ENCODE data around the gene JAML. TPM values are rescaled to one million over a fixed set of nuclear protein-coding genes. Genes with fewer than 3 reads are reported as not detected.
A peak's percentile ranks its signal among the peaks of the same experiment; 100 is the strongest.
"Not testable (repeated sequence)": the region's sequence is repeated elsewhere in the genome, so short reads cannot be mapped to it uniquely, and the experiment has no call there.

The JAML gene
- total RNA-seq, 2 experiments from 2014 or later, result 181 to 189 TPM

DNA sequence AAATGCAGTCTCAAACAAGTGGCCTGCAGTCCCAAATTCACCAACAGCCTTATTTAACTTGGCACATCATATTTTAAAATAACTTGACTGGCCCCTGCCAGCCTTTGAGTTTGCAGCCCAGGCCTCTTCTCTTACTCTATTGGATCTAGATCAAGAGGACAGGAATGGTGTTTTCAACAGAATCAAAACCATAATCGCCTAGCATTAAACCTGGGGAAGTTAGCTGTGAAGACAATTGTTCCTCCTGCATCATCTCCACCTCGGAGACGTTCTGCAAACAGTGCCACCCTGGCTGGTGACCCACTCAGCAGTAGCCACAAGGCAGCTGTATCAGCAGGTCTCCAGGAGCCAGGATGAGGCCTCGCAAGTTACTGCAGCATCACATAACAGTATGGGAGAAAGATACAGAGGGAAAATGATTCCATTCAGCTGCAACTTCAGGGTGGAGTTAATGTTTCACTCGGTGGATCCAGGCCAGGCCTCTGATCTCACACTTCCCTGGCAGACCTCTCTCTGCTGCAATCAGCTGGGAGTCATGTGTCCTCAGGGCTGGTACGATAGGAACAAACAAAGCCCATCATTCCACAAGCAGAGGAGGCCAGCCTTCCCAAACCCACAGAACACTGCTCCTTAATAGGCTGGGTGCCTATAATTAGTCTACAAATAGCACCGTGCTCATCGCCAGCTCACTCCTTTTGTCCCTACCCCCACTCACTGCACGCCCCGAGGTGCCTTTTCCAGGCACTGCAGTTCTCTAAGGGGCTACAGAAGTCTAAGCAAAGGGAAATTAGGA lies 29.8 kb downstream of the JAML start:
- H3K27me3 Mint-ChIP-seq, result no peaks in the 10 kb centered on the region
- H3K9me3 Mint-ChIP-seq, result peaks cover 7% of the 10 kb centered on the region
- no peak overlapping the region for H3K4me3 Mint-ChIP-seq
- DNase-seq (no peak), ATAC-seq (ENCODE audit: low read depth) (no peak)
- H3K4me1 Mint-ChIP-seq, result peaks cover 15% of the 10 kb centered on the region
- POLR2A ChIA-PET, result interaction anchor here (0.6 kb wide), 1 partner anchor 109 kb away, joined by 3 read pairs; the partner anchor contains the start of gene CD3E
- H3K36me3 Mint-ChIP-seq, result peaks cover 53% of the 10 kb centered on the region
- H3K27ac Mint-ChIP-seq, result no peak overlapping the region

DNA sequence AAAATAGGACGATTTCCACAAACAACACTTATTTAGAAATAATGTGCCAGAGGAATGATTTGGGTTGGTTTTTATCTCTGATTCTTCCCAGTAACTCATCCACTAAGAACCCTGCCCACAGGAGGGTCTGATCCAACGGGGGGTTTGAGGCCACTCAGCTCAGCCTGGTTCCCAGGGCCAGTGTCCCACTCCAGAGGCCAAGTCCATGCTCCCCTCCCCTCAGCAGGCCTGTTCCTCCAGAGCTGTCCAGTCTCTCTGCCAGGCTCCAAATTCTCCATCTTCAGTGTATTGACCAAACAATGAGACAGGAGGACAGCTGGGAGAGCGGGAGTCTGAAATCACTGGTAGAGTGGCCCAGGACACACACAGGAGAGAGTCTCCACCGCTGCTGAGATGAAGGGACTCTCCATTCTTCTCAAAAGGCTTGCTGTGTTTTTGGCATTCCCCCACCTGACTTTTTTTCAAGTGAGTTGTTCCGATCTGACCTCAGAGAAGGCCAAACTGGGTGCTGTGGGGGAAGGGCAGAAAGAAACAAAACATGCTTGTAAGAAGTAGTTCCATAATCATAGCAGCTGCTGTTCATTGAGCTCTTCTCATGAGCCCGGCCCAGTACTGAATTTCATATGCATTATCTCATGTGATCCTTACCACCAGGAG lies 30.8 kb downstream of the JAML start:
- POLR2A ChIA-PET, result no interaction called here
- Mint-ChIP-seq H3K4me3 (no peak overlapping the region), H3K9me3 (peaks cover 7% of the 10 kb centered on the region), H3K27ac (no peak overlapping the region), H3K4me1 (peaks cover 11% of the 10 kb centered on the region), H3K27me3 (peaks cover 5% of the 10 kb centered on the region), H3K36me3 (peaks cover 53% of the 10 kb centered on the region)
- DNase-seq, result no peak
- ATAC-seq (ENCODE audit: low read depth), result no peak

DNA sequence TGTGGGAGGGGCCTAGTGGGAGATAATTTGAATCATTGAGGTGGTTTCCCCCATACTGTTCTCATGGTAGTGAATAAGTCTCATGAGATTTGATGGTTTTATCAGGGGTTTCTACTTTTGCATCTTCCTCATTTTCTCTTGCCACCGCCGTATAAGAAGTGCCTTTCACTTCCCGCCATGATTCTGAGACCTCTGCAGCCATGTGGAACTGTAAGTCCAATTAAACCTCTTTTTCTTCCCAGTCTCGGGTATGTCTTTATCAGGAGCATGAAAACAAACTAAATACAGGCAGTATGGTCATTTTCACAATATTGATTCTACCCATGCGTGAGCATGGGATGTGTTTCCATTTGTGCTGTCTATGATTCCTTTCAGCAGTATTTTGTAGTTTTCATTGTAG lies 32.0 kb downstream of the JAML start:
- H3K27ac Mint-ChIP-seq; DNase-seq; POLR2A ChIA-PET; H3K9me3 Mint-ChIP-seq; ATAC-seq (ENCODE audit: low read depth); H3K4me1 Mint-ChIP-seq; H3K4me3 Mint-ChIP-seq: not testable (repeated sequence)
- peaks cover 49% of the 10 kb centered on the region for H3K36me3 Mint-ChIP-seq
- H3K27me3 Mint-ChIP-seq, result peaks cover 13% of the 10 kb centered on the region

DNA sequence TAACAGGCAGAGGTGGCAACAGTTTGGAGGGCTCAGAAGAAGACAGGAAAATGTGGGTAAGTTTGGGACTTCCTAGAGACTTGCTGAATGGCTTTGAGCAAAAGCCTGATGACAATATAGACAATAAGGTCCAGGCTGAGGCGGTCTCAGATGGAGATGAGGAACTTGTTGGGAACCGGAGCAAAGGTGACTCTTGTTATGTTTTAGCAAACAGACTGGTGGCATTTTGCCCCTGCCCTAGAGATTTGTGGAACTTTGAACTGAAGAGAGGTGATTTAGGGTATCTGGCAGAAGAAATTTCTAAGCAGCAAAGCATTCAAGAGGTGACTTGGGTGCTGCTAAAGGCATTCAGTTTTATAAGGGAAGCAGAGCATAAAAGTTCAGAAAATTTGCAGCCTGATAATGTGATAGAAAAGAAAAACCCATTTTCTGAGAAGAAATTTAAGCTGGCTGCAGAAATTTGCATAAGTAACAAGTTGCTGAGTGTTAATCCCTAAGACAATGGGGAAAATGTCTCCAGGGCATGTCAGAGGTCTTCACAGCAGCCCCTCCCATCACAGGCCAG lies 33.8 kb downstream of the JAML start:
- H3K9me3 Mint-ChIP-seq; POLR2A ChIA-PET; H3K4me1 Mint-ChIP-seq; ATAC-seq (ENCODE audit: low read depth); H3K27ac Mint-ChIP-seq; DNase-seq; H3K4me3 Mint-ChIP-seq: not testable (repeated sequence)
- peaks cover 17% of the 10 kb centered on the region for H3K27me3 Mint-ChIP-seq
- peaks cover 45% of the 10 kb centered on the region for H3K36me3 Mint-ChIP-seq

DNA sequence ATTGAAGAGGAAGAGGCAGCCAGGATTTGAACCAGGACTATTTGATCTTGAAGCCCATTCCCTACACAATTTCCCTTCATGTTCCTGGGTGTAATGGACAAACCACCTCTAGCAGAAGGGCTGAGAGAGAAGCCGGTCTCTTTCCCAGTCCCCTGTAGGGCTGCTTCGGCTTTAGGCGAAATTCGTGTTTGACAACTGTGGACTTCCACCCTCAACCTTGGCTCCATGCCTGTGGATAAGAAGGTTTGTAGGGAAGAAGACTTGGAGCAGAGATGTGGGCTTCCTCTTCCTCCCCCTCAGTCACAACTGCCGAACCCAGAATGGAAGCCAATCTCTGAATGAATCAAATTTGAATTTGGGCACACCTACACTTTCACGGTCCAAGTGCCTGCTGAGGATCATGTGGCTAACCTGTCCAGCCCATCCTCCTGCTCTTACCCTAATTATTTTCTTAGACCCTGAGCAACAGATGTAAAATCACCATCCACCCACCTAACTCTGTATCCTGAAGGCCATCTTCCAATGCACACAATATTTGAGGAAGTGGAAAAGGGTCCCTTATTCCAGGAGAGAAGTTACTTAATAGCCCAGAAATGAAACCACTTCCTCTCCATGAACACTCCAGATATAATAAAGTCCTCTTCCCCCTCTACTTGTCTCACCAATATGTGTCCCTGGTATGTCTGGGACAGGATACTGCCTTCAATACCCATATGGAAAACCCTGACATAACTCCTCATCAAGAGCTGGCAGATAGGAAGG lies 38.3 kb downstream of the JAML start:
- H3K4me1 Mint-ChIP-seq, result peaks cover 5% of the 10 kb centered on the region
- peaks cover 4% of the 10 kb centered on the region for H3K9me3 Mint-ChIP-seq
- no peak overlapping the region for H3K27ac Mint-ChIP-seq
- POLR2A ChIA-PET, result no interaction called here
- DNase-seq (no peak), ATAC-seq (ENCODE audit: low read depth) (no peak)
- no peak overlapping the region for H3K4me3 Mint-ChIP-seq
- peaks cover 20% of the 10 kb centered on the region for H3K27me3 Mint-ChIP-seq
- H3K36me3 Mint-ChIP-seq, result peaks cover 7% of the 10 kb centered on the region

DNA sequence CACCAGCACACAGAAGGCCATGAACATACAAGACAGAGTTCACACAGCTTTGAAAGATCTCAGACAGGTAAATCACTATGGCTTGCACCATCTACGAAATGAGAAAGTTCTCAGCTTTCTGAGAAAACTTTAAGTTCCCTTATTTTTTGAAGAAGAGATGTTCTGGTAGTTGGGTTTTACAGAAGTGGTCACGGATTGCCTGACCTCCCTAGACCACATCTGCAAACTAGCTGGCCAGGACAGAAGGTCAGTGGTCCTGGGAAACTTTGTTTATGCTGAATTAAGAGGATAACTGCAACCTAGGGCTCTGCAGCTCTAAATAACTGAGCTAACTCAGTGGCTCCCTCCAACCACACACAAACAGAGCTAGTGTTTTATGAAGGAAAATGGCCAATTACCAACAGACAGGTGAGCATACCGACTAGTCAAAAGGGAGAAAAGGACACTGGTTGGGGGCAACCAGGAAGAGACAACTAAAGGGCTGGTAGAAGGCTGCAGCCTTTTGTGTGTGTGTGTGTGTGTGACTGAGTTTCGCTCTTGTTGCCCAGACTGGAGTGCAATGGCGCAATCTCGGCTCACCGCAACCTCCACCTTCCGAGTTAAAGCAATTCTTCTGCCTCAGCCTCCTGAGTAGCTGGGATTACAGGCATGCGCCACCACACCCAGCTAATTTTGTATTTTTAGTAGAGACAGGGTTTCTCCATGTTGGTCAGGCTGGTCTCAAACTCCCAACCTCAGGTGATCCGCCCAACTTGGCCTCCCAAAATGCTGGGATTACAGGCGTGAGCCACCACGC lies 39.8 kb downstream of the JAML start:
- POLR2A ChIA-PET, result interaction anchor here (0.7 kb wide), 1 partner anchor 111 kb away, joined by 3 read pairs; no protein-coding TSS in a partner anchor
- H3K27me3 Mint-ChIP-seq, result peaks cover 20% of the 10 kb centered on the region
- H3K4me3 Mint-ChIP-seq, result no peak overlapping the region
- ATAC-seq (ENCODE audit: low read depth) (no peak), DNase-seq (no peak)
- H3K9me3 Mint-ChIP-seq, result no peaks in the 10 kb centered on the region
- H3K27ac Mint-ChIP-seq, result no peak overlapping the region
- H3K36me3 Mint-ChIP-seq, result no peaks in the 10 kb centered on the region
- H3K4me1 Mint-ChIP-seq, result peaks cover 5% of the 10 kb centered on the region

DNA sequence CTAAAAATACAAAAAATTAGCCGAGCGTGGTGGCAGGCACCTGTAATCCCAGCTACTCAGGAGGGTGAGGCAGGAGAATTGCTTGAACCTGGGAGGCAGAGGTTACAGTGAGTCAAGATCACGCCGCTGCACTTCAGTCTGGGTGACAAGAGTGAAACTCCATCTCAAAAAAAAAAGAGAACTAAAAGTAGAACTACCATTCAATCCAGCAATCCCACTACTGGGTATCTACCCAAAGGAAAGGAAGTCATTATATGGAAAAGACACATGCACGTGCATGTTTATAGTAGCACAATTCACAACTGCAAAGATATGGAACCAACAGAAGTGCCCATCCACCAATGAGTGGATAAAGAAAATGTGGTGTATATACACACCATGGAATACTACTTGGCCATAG lies 41.1 kb downstream of the JAML start:
- DNase-seq; H3K27ac Mint-ChIP-seq; ATAC-seq (ENCODE audit: low read depth); H3K9me3 Mint-ChIP-seq; H3K4me1 Mint-ChIP-seq; H3K4me3 Mint-ChIP-seq; POLR2A ChIA-PET; H3K36me3 Mint-ChIP-seq: not testable (repeated sequence)
- H3K27me3 Mint-ChIP-seq, result peaks cover 12% of the 10 kb centered on the region

DNA sequence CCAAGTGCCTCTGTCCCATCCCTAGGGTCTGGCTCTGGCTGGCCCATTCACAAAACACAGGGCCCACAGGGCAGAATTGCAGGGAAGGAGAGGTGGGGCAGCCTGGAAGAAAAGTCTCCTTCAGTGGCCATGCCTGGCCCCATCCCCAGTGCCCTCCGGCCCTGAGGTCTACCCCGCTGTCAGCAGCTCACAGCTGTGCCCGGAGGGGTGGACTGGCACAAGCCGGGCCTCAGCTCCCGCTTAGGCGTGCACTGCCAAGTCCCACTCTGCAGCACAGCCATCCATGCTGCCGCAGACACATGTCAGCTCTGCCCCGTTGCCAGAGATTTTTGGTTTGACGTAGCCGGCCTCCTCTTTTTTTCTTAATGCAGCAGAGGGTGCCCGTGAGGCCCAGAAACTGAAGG lies 44.5 kb downstream of the JAML start:
- DNase-seq (no peak), ATAC-seq (ENCODE audit: low read depth) (peak; percentile 47)
- no peak overlapping the region for H3K27ac Mint-ChIP-seq
- peaks cover 4% of the 10 kb centered on the region for H3K4me1 Mint-ChIP-seq
- H3K36me3 Mint-ChIP-seq, result no peaks in the 10 kb centered on the region
- no peak overlapping the region for H3K4me3 Mint-ChIP-seq
- H3K9me3 Mint-ChIP-seq, result no peaks in the 10 kb centered on the region
- POLR2A ChIA-PET, result interaction anchor here (1.0 kb wide), 1 partner anchor 18 kb away, joined by 3 read pairs; no protein-coding TSS in a partner anchor
- H3K27me3 Mint-ChIP-seq, result peaks cover 14% of the 10 kb centered on the region

DNA sequence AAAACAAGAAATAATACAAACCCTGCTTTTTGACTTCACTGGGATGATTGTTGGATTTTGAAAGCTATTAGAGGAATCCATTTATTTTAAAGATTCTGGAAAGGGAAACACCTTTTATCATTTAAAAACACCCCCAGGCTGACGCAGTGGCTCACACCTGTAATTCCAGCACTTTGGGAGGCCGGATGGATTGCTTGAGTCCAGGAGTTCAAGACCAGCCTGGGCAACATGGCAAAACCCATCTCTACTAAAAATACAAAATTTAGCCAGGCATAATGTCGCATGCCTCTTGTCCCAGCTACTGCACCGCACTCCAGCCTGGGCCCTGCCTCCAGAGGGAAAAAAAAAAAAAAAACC lies 48.1 kb downstream of the JAML start:
- Mint-ChIP-seq H3K4me1 (peaks cover 2% of the 10 kb centered on the region), H3K27ac (no peak overlapping the region), H3K27me3 (peaks cover 14% of the 10 kb centered on the region), H3K36me3 (no peaks in the 10 kb centered on the region), H3K9me3 (no peaks in the 10 kb centered on the region), H3K4me3 (no peak overlapping the region)
- ATAC-seq (ENCODE audit: low read depth) (no peak), DNase-seq (no peak)
- POLR2A ChIA-PET, result no interaction called here

DNA sequence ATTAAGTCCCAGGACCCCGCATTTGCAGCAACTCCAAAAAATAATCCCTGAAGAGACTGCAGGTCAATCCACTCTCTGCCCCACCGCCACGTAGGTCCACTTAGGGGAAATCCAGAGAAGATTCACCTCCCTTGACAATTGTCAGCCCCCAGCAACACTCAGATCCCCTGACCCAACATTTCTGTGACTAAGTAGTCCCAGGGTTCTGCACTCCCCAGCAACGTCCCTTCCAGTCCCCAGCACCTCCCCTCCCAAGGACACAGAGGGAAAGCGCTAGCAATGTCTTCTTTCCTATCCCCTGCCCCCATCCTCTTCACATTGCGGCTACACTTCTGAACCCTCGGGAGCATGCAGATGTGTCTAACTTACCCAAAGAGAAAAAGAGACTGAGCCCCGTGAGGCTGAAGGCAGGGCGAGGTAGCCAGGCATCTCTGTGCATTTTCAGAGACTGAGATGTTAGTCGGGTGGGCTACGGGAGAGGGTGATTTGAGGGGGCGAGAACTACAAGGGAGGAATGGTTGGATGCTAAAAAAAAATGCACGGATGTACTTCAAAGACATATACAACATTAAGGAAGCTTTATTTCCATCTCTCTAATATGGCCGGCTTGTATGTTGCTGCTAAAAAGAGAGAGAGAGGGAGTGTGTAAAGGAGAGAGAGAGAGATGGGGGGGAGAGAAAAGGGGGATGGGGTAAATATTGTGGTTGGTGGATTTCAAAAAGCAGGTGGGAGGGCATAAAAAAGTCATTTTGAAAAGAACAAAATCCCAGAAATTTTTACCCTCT lies 48.6 kb downstream of the JAML start, which contains the start of gene SCN2B:
Gene SCN2B, minus strand, starts transcription at position 647 of the 785 bp plus-strand sequence. Its CDS starts 208 bp downstream, at position 439.
- Mint-ChIP-seq H3K36me3 (no peaks in the 10 kb centered on the region), H3K4me3 (no peak within 1 kb of the TSS), H3K27me3 (peaks cover 14% of the 10 kb centered on the region), H3K4me1 (peaks cover 3% of the 10 kb centered on the region), H3K9me3 (no peaks in the 10 kb centered on the region), H3K27ac (no peak within 1 kb of the TSS)
- no peak for ATAC-seq (ENCODE audit: low read depth)
- POLR2A ChIA-PET, result no interaction called here
- DNase-seq, result no peak

DNA sequence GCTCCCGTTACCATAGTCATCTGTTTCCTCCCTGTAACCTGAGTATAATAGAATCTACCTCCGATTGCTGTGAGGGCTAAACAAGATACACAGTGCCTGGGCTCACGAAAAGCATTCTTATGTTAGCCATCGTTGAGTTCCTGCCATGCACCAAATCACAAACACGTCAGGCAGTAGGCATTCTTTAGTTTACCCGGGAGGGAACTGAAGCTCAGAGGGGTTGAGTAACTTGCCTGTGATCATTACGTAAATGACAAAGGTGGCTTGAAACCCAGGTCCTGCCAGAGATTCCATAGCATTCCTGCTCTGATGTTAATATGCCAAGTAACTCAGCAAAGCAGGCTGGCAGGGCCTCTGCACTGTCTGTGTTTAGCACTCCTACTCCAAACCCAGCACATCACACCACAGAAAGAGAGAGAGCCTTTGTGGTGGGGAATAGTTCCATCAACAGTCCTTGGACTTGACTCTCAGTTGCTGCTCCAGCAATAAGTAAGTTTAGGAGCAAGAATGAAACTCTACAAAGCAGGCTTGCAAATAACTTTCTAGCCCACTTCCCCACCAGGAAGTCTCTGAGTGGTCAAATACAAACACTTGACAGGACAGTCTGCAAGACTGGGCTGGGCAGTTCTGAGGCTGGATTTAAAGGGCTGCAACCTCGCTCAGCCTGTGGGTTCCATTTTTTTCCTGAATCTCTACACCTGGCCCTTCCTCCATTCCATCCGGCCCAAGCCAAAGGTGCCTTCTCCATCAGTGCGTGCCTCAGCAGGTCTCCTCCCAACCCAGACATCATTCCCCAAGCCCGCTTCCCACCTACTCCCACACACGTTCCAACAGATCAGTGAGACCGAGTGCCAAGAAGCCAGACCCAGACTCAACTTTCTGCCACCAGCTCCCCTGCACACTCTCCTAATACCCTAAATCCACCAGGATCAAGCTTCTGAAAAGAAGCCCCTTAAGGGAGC lies 49.5 kb downstream of the JAML start:
- Mint-ChIP-seq H3K27me3 (peaks cover 14% of the 10 kb centered on the region), H3K4me3 (no peak overlapping the region), H3K4me1 (peaks cover 3% of the 10 kb centered on the region), H3K36me3 (no peaks in the 10 kb centered on the region), H3K27ac (no peak overlapping the region), H3K9me3 (no peaks in the 10 kb centered on the region)
- no peak for DNase-seq
- ATAC-seq (ENCODE audit: low read depth), result no peak
- POLR2A ChIA-PET, result no interaction called here

Measured in activated naive CD8-positive, alpha-beta T cell treated with anti-CD3 and anti-CD28 coated beads, Interleukin-2, amount 10 ng/mL, durations not matched to agents 7 days and 5 days (primary cell).